Colonic mucosa (tissue), 4 donors: ENCODE measurements around the gene AP5Z1. TPM values are rescaled to one million over a fixed set of nuclear protein-coding genes. Genes with fewer than 3 reads are reported as not detected.

Source experiments
- DNase-seq: peaks from one replicate; pipeline ENCODE4 v3.0.0-alpha.2; 2020
- H3K27ac ChIP-seq: fragments of 200-600 bp; one replicate; pipeline ENCODE4 v1.8.0; 2021
- H3K27me3 ChIP-seq: fragments of 200-600 bp; one replicate; pipeline ENCODE4 v1.8.0; 2021
- H3K36me3 ChIP-seq: fragments of 200-600 bp; one replicate; pipeline ENCODE4 v1.8.0; 2021
- H3K4me1 ChIP-seq: fragments of 200-600 bp; one replicate; pipeline ENCODE4 v1.8.0; 2021; ENCODE audit warnings: mild to moderate bottlenecking
- H3K4me3 ChIP-seq: fragments of 200-600 bp; one replicate; pipeline ENCODE4 v1.8.0; 2021
- H3K9ac ChIP-seq, 2 donors: one replicate each; pipeline ENCODE4 v1.7.0; 2013; ENCODE audit warnings: control low read depth in 2 of 2, low read depth in 2 of 2, low read length in 2 of 2
- H3K9me3 ChIP-seq: fragments of 200-600 bp; one replicate; pipeline ENCODE4 v1.8.0; 2021
- intact Hi-C: fragments of 100-400 bp; cut with DNase I; formaldehyde crosslinking; loops from one replicate; pipeline ENCODE4 v1.14.1; 2022
- total RNA-seq, 2 donors: library from RNA; stranded (reverse); fragmentation: NEBNext Ultra II Directional in 1 of 2; extraction: Animal tissue kit (Norgen Biotek cat#: 25700) in 1 of 2; gene quantifications; one replicate each; pipeline ENCODE4 v1.2.1, GENCODE V29; 2021
- TF ChIP-seq, protein P1 (sequence below): fragments of 200-600 bp; IDR thresholded peaks from one replicate; pipeline ENCODE4 v1.8.0; 2022; ENCODE audit warnings: antibody characterized with exemption, mild to moderate bottlenecking
- donor health status: healthy.
- donor health status: DM: no; HTN: no; CAD: no.
- donor health status: DM: no; HTN: no; CAD: no.

Gene AP5Z1
- total RNA-seq, 2 donors from 2014 or later = 27.9 to 49.9 TPM

DNA sequence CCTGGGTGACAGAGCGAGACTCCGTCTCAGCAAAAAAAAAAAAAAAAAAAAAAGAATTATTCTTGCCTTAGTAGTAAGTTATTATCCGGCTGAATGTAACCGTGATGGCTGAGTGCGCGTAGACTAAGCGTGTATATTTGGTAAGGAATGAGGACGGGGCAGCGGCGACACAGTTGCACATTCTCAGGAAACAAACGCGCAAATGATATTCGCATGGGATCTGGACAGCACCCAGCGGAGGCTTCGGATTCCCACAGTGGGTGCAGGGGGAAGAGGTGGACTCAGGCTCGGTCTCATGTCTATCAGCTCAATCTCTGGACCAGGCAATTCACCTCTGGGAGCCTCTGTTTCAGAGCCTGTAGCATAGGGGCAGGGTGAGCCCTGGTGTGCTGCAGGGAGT, 57.3 kb downstream of the AP5Z1 start:
- no peaks in the 10 kb centered on the region for H3K36me3 ChIP-seq
- H3K27me3 ChIP-seq = no peaks in the 10 kb centered on the region
- no peaks in the 10 kb centered on the region for H3K4me1 ChIP-seq
- DNase-seq = no peak
- no peak overlapping the region for H3K4me3 ChIP-seq
- intact Hi-C loops = loop anchor here (10.0 kb wide), 1 partner anchor 252 kb away; no protein-coding TSS in a partner anchor
- H3K9me3 ChIP-seq = no peaks in the 10 kb centered on the region
- H3K27ac ChIP-seq = no peak overlapping the region
- TF ChIP-seq, protein P1, sequence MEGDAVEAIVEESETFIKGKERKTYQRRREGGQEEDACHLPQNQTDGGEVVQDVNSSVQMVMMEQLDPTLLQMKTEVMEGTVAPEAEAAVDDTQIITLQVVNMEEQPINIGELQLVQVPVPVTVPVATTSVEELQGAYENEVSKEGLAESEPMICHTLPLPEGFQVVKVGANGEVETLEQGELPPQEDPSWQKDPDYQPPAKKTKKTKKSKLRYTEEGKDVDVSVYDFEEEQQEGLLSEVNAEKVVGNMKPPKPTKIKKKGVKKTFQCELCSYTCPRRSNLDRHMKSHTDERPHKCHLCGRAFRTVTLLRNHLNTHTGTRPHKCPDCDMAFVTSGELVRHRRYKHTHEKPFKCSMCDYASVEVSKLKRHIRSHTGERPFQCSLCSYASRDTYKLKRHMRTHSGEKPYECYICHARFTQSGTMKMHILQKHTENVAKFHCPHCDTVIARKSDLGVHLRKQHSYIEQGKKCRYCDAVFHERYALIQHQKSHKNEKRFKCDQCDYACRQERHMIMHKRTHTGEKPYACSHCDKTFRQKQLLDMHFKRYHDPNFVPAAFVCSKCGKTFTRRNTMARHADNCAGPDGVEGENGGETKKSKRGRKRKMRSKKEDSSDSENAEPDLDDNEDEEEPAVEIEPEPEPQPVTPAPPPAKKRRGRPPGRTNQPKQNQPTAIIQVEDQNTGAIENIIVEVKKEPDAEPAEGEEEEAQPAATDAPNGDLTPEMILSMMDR = no peak
- H3K9ac ChIP-seq = no peak overlapping the region

DNA sequence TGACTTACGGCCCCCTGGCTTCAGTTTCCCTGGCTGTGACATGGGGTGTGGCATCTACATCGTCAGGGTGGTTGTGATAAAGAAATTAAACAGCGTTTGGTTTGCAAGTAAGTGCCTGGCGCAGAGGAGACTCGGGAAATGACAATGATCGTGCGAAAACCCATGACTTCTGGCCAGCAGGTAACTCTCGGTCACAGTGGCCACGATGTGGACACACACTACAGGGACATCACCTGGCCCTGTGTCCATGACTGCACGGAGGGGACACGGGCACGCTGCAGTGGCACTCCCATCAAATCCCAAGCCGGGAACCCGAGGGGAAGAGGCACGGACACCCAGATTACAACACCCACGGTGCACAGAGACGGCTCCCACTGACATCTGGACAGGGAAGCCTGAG, 57.8 kb downstream of the AP5Z1 start:
- no peaks in the 10 kb centered on the region for H3K4me1 ChIP-seq
- H3K36me3 ChIP-seq = no peaks in the 10 kb centered on the region
- TF ChIP-seq, protein P1 = no peak
- no peak overlapping the region for H3K9ac ChIP-seq
- intact Hi-C loops = loop anchor here (10.0 kb wide), 1 partner anchor 252 kb away; no protein-coding TSS in a partner anchor
- no peak overlapping the region for H3K4me3 ChIP-seq
- H3K9me3 ChIP-seq = no peaks in the 10 kb centered on the region
- DNase-seq = no peak
- H3K27me3 ChIP-seq = no peaks in the 10 kb centered on the region
- no peak overlapping the region for H3K27ac ChIP-seq

DNA sequence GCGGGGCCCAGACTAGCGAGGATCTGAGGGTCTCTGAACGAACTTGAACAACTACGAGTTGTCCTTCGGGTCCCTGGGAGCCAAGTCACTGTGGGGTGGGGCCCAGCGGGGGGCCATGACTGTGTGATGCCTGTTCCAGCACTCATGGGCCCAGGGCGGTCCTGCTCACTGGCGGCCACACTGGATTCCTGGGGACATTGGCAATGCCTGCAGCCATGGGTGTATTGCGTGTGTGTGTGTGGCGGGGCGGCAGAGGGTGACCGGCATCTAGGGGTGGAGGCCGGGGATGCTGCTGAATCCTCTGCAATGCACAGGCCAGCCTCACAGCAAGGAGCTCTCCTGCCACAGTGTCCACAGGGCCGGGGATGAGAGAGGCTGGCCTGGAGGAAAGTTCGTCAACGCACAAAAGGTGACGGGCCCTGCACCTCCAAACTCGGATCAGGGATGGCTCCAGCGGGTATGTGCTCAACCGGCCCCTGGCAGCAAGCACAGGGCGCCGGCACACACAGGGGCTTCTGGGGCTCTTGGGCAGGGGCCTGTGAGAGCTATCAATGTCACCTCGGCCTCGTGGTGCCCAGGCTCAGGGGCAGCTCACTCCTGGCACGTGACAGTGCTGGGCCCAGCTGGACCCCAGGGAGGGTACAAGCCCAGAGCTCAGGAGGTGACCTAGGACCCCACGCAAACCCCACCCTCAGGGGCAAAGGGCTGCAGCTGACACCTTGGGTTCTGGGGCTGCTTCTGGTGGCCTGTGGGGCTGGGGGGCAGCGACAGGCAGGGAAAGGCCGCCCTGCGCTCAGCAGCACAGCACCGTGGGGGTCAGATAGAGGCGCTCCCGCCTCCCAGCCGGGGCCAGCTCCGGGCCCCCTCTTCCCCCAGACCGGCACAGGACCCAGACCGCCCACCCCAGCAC, 58.5 kb downstream of the AP5Z1 start:
- no peak overlapping the region for H3K27ac ChIP-seq
- no peak overlapping the region for H3K9ac ChIP-seq
- TF ChIP-seq, protein P1 = no peak
- H3K27me3 ChIP-seq = no peaks in the 10 kb centered on the region
- no peak for DNase-seq
- intact Hi-C loops = loop anchor here (10.0 kb wide), 1 partner anchor 251 kb away; no protein-coding TSS in a partner anchor
- H3K4me1 ChIP-seq = no peaks in the 10 kb centered on the region
- no peaks in the 10 kb centered on the region for H3K9me3 ChIP-seq
- H3K4me3 ChIP-seq = no peak overlapping the region
- no peaks in the 10 kb centered on the region for H3K36me3 ChIP-seq

DNA sequence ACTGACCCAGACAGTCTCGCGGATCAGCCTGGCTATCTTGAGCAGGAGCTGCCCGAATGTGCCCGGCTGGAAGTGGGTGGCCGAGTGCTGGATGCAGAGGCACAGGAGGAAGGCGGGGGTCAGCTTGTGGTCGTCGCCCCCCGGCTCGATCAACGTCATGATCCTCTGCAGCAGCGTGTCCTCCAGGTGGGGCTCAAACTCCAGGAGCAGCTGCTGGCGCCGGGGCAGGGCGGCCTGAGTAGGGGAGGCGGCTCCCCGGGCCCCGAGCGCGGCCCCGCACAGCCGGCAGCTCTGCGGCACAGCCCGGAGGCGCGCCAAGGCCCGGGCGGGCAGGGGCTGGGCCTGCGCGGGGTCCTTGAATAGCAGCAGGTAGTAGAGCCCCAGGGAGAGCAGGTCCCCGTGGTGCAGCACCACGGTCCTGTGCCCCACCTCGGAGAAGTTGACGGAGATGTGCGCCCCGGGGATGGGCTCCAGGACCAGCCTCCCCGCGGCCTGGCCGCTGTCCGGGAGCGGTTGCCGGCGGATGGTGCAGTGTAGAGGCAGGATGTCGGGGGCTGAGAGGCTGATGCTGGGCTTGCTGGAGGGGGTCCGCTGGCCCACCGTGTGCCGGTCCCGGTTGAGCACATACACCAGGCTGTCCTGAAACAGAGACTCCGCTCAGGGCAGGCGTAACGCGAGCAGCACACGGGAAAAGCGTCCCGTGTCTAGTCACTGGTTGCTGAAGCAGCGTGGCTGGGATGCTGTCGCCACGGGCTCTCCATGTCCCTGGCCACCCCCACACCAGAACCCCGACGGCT, 59.4 kb downstream of the AP5Z1 start:
- intact Hi-C loops = loop anchor here (10.0 kb wide), 1 partner anchor 250 kb away; no protein-coding TSS in a partner anchor
- Histone ChIP-seq H3K9me3 (no peaks in the 10 kb centered on the region), H3K36me3 (no peaks in the 10 kb centered on the region), H3K4me1 (no peaks in the 10 kb centered on the region), H3K4me3 (no peak overlapping the region), H3K27me3 (no peaks in the 10 kb centered on the region), H3K27ac (no peak overlapping the region), H3K9ac (no peak overlapping the region)
- DNase-seq = no peak
- TF ChIP-seq, protein P1 = no peak

DNA sequence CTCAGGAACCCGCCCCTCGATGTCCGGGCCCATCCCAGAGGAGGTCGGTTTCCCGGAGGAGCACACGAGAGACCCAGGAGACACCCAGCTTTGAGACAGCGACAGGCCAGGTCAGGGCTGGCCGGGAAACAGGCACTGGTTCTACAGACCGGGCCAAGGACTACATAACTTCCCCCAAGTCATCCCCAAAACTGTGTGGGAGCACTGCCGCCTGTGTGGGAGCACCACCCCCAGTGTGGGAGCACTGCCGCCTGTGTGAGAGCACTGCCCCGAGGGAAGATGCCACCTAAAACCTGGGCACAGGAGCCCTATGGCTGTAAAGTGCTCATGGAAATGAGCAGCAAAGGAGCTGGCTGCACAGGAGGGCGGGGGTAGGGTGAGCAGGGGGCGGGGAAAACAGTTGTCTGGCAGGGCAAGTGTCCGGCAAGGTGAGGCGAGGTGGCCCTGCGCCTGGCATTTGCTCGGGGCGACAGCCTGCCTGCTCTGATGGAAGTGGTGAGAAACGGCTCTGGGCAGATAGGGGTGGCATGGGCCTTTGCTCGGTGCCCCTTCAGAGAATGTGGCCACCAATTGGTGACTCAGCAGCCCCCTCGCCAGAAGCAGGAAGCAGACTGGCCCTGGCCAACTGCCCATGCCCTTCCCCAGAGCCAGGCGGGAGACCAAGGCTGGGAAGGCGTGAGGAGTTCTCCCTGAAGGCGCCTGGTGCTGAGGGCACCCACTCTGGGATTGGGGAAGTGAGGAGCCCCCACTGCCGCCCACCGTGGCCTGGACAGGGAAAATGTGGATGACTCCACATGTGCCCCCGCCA, 60.2 kb downstream of the AP5Z1 start:
- H3K36me3 ChIP-seq = no peaks in the 10 kb centered on the region
- H3K4me1 ChIP-seq = no peaks in the 10 kb centered on the region
- DNase-seq = no peak
- H3K27me3 ChIP-seq = no peaks in the 10 kb centered on the region
- intact Hi-C loops = loop anchor here (10.0 kb wide), 1 partner anchor 249 kb away; no protein-coding TSS in a partner anchor
- H3K4me3 ChIP-seq = no peak overlapping the region
- TF ChIP-seq, protein P1 = no peak
- no peak overlapping the region for H3K27ac ChIP-seq
- H3K9ac ChIP-seq = no peak overlapping the region
- no peaks in the 10 kb centered on the region for H3K9me3 ChIP-seq
